ENCODE measurements around the gene TSPAN9.

Gene TSPAN9

DNA sequence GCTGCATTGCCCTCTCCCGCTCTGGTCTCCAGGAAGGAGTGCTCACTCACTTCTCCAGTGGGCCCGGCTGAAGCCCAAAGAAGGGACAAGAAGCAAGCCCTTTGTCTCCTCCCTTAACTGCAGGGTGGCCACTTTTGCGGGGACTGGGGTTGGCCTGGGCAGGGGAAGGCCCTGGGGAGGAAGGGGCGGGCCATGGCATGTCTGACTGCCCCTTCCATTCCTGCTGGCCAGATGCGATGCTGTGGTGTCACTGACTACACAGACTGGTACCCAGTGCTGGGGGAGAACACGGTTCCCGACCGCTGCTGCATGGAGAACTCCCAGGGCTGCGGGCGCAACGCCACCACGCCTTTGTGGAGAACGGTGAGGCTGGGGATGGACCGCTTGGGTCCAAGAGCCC lies 203.8 kb downstream of the TSPAN9 start:
- DNase-seq, result no peak

DNA sequence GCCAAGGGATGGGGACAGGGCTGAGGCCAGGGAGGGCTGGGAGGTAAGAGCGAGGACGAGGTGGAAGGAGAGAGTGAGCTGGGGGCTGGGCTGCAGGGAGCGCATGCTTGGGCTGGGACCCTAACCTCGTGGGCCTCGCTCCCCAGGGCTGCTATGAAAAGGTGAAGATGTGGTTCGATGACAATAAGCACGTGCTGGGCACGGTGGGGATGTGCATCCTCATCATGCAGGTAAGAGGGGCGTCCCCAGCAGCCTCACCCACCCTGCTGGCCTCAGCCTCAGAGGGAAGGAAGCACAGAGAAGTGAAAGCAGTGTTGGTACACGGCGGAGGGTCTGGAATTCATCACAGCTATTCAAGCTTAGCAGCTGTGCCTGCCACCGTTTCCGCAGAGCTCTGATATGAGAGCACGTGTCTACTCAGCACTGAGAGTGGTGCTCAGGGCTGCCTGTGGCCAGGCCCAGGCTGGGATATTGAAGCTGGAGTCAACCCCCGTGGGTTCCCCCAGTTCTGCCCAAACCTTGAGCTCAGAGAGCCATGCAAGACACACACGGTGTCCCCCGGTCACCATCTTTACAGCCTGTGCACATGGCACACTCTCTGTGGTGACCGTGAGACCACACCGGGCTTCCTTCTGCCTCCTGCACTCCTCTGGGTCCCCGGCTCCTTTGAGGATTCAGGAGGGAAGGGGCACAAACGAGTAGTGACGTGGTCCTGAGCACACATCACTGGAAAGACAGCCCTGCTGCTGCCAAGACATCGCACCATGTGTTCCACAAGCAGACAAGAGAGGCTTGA lies 204.6 kb downstream of the TSPAN9 start:
- no peak for DNase-seq

DNA sequence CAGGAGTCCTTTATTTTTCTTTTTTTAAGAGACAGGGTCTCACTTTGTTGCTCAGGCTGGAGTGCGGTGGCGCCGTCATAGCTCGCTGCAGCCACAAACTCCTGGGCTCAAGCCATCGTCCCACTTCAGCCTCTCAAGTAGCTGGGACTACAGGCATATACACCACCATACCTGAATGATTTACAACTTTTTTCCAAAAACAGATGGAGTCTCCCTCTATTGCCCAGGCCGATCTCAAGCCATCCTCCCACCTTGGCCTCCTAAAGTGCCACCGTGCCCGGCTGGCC lies 205.1 kb downstream of the TSPAN9 start:
- DNase-seq, result no peak

DNA sequence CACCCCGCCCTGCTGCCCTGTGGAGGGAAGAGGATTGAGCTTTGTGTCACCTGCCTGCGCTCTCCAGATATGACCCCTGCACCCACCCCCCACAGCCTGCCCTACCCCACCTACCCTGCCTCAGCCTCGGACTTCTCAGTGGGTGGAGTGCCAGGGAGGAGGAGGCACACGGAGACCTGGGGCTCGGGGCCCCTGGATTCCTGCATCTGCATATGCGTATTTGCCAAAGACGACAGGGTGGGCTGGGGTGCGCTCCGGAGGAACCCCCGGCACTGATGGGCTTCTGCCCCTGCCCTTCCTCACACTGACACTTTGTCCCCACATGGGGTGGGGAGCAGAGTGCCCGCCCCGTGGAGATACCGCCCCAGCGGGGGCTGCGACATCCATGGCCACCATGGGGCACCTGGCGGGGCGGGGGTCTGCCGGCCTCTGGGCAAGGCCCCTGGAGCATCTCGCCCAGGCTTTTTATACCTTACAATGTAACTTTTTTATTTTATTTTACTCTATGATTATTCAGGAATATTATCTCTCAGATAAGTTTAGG lies 206.0 kb downstream of the TSPAN9 start:
- DNase-seq, result no peak

DNA sequence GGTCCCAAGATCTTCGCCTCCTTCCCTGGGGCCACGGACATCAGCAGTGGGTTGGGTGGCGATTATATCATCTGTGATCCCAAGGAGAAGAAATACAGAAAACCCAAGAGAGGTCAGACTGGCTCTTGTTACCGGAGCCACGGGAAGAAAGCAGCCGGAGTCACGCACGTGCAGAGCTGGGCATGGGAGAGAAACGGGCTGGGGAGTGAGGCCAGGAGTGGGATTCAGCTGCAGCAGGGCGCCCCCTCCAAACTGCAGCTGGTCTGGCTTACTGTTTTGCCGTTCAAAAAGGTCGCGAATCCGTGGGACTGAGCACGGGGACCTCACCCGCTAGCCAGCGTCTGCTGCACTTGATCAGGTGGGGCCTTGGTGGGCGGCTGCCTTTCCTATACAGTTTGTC lies 207.2 kb downstream of the TSPAN9 start:
- no peak for DNase-seq

DNA sequence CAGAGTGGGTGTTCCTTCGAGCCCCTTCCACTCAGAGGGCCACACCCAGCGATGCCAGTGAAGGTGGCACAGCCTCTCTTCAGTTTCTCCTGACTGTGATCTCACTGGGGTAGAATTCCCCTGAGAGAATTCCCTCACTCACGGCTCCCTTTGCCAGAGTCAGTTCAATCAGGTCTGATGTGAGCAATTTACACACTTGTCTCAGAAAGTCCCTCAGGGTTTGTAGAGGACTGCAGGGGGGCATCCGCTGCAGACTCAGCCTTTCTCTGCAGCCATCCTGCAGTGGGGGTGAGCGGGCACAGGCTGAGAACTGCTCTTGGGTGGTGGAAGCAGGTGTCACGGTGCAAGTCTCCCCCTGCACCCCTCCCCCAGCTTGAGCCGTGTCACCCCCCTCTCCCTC lies 208.4 kb downstream of the TSPAN9 start:
- no peak for DNase-seq

DNA sequence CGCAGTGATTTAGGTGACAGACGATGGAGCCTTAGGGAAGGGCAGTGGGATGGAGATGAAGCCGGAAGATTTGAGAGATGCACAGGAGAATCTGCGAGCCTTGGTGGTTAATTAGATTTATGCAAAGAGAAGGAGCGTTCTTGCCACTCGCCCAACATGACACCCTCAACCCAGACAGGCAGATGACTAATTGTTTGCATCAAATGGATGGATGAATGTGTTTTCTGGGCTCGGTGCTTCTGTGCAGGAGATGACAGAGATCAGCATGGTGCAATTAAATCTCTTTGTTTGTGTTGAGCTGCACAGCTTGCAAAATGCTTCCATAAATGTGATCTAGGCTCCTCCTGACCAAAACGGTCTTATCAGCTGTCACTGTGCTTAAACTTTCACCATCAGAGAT lies 211.5 kb downstream of the TSPAN9 start:
- DNase-seq, result no peak

DNA sequence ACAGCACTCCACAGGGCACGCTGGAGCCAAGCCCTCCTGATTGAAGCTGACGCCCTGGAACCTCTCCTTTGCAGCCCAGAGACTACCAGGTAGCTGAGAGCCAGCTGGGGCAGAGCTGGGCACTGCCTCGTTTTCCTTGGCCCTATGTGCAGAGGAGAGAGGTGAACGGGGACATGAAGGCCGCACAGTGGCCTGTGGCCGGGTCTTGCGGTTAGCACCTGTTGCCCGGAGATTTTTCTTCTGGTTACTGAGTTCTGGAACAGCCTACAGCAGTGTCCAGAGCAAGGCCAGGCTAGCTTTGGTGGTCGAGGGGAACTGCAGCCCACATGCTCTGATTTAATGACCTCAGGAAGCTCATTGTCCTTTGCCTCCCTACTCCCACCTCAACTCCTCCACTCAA lies 212.5 kb downstream of the TSPAN9 start:
- no peak for DNase-seq

DNA sequence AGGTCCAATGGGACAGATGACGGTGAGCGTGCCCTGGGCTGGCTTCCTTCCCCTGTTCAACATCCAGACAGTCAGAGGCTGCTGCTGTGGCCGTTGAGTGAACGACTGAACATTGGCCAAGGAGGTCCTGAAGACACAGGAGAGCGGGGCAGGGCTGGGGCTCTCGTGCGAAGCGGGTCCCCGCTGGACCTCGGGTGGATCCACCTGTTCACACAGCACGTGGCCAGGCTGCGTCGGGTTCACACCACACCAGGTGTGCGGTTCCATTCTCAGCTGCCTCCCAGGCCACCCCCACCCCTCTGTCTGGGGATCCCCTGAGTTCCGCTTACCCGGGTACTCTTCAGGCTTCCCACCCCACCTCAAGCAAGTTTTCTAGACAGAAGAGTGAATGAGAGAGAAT lies 214.8 kb downstream of the TSPAN9 start:
- no peak for DNase-seq

DNA sequence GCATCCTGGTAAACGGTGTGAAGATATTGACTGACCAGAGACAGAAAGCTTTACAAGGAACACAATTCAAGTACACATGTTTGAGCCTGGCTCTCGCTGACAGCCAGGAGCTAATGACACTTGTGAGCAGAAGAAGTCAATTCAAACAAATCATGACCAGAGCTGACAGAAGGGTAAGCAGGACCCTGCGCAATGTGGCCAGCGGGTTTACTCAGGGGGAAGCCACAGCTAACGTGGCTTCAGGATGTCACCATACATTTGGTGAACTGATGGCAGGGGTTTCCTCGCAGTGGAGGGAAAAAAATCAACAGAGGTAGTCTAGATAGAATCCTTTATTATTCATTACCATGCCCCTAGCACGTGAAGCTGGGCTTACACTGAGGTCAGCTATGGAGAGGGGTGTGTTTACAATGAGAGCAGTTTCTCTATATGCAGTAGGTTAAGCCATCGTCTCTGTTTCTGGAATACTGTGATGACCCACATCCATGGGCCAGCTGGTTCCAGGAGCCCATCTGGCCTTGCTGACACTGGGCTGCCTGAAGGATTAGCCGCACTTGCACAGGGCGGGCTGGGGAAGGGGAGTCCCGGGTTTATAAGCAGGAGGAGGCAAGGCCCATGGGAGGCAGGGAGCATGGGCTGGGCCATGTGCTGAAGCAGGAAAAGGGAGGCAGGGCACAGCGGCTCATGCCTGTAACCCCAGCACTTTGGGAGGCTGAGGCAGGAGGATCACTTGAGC lies 215.7 kb downstream of the TSPAN9 start:
- DNase-seq, result no peak

DNA sequence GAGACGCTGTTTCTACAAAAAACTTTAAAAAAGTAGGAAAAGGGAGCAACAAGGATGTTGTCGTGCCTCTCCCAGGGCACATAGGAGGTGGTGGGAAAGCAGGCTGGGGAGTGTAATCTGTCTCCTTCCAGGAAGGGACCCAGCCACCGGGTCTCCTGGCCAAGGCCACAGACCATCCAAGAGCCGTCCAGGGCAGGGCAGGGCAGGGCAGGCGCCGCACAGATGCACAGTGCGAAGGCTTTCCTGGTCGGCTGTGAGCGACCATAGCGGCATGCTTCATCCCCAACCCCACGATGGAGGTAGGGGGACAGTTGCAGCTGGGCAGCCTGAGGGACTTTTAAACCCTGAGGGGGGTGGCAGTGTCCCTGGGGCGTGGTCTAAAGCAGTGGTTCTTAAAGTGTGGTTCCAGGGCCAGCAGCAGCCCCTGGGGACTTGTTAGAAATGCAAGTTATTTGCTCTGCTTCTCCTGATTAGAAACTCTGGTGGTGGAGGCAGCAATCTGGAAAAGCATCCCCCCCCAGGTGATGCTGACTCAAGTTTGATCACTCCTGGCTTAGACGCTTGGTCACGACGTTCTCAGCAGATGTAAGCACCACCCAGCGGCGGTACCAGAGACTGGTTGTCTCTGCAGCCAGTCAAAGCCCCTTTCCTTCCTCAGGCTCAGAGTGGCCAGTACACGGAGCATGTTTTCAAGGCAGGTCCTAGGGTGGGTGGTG lies 216.4 kb downstream of the TSPAN9 start:
- DNase-seq, result no peak

DNA sequence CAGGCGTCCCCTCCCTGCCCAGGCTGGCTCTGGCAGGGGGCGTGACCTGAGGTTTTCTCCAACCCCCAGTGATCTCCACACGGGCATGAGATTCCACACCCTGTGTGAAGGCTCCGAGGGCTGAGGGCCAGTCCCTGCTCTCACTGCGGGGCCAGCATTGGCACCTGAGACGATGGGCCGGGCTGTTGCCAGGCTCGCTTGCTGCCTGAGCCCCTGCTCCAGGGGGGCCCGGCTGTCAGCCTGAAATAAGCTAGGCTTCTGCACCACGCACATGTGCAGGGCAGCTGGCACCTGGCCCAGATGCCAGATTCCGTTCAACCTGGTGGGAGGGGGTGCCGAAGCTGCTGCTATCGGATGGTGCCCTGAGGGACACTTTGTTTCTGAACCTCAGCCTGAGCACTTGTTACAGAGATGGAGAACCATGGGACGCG lies 217.3 kb downstream of the TSPAN9 start:
- no peak for DNase-seq

DNA sequence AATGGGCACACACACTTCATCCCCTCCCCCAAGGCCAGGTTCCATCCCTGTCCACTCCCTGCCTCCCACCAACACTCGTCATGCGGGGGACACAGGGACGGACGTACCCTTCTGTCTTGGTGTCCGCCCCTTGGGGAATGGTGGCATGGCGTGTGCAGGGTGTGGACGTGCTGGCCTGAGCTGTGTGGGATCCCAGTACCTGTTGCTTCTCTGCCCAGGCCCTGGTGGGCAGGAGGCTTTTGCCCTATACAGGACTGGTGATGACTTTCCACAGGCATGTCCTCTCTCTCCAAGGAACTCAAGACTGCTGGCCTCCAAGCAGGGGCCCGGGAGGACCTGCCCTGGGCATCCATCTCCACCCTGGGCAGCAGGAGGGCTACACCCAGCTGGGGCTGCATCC lies 218.0 kb downstream of the TSPAN9 start:
- no peak for DNase-seq

DNA sequence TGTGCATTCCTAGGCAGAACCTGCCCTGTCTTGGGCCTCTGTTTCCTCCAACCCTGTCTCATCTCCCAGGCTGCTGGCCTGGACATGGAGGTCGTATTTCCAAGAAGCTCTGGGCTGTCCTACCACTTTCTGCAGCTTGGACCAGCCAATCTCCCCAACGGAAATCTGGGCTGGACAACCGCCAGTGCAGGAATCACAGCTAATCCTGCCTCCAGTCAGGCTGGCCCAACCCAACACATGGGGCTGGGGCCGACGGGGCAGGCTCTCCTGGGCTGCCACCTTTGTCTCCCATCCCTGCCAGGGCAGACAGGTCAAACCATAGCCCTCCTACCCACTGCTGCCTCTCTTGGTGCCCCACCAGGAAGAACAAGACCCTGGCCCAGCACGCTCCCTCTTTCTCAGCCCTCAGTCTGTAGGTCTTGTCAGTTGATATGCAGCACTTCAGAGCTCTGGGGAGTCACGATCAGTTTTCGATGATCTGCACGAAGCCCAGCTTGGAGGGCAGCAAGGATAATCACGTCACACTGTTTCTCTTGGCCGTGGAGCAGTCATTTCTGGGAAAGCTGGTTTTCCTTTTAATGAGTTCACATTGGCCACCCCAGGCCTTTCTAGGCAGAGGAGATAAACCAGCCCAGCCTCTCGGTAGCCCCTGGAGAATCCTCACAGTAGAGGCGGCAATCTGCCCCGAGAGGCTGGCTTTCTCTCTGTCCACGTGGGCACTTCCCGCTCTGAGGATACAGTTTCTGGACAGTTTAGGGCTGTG lies 218.6 kb downstream of the TSPAN9 start:
- DNase-seq, result no peak

DNA sequence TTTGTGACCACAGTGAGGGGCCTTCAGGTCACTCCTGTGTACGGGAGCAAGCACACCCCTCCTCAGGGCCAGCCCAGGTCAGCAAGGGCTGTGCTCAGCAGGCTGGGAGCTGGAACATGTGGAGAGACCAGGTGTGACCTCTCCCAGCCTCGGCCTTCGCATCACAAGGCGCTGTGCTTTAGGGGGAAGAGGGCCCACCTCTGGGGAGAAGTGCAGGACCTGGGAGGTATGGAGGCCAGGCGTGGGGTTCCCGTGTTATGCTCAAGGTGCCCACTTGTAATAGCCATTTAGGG lies 219.2 kb downstream of the TSPAN9 start:
- no peak for DNase-seq

DNA sequence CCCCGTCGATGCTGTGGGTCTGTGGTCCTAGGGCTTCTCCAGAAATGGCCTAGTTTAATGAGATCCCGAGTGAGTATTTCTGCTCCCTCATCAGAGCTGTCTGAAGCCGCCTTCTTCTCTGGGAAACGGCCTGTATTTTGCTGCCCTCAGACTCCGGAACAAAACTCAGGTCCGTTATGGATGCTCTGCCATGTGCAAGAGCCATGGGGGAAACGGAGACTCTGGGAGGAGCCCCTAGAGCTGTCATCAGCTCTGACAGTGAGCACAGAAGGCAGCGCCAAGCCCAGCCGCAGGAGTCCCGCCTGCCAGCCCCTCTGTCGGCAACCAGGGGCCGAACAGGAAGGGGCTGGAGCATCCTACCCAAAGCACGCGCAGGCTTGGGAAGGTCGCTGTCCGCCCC lies 221.4 kb downstream of the TSPAN9 start:
- DNase-seq, result no peak

DNA sequence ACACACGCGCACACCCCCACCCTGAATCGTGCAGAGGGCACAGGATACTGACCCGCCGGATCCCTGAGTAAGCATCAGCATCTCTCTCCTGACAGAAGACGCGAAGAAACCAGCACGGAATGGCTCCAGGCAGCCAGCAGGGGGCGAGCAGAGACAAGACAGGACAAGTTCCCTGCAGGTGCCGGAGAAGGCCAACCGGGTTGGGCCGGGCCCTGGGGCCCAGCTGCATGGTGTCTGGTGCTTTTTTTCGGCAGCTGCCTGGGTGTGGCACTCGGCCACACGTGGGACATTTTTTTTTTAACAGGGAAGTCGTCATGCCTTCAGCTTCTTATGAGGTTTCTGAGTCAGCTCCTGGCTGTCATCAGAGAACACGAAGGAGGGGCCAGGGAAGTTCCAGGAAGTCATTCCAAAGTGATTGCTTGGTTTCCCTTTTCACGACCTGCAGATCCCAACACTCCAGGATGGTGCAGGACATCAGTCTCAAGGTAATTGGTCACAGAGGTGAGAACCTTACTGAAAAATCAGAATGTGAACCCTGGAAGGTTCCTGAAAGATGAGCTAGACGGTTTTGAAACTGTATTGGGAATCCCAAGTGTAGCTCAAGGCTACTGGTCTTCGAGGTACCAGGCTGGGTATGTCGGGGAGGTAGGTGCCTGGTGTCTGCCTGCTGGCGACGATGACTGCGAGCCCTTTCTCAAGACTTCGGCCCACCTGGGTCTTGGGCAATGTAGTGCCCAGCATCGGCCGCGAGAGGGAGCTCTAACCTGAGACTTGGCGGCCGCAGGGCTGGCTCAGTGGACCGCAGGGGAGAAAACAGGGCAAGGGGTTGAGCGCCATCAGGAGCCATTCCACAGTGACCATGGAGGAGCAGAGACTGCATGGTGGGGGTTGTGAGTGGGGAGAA lies 223.0 kb downstream of the TSPAN9 start:
- peak; percentile 90 for DNase-seq

DNA sequence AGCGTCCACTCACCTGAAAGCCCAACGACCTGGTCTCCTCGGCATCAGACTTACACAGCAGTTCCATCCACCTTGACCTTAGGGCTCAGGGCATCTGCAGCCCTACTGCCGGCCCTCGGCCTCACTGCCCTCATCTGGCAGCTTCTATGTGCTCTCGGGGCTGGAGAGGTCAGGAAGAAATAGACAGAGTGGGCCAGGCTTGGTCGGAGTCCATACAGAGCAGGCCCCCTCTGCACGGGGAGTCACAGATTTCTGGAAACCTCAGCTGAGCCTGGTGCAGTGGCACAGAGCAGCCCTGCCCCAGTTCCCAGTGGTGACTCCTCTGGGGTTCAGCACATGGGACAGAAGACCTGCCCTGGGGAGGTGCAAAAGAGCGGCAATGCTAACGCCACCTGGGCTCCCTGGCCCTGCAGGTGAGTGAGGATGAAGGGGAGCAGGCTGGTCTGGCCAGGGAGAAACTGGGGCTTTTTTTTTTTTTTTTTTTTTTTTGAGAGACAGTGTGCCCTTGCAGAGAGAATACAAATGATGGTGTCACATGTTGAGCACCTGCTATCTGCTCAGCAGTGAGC lies 223.7 kb downstream of the TSPAN9 start:
- DNase-seq, result no peak

DNA sequence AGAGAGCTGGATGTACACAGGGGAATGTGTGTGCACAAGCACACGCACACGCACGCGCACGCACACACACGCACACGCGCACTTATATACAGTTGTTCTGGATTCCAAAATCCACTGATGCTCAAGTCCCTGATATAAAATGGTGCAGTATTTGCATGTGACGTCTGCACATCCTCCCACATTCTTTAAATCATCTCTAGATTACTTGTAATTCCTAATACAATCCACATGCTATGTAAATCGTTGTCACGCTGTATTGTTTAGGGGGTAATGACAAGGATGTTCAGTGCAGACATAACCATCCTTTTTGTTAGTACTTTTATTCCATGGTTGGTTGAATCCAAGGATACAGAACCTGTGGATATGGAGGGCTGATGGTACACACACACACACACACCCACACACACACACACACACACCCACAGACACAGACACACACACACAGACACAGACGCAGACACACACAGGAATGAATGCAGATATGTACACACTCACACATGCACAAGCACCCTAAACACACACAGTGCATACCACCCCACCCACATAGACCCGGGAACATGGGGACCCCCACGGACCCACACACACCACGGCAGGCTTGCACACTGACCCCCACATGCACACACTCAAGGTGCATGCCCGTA lies 225.3 kb downstream of the TSPAN9 start:
- no peak for DNase-seq

DNA sequence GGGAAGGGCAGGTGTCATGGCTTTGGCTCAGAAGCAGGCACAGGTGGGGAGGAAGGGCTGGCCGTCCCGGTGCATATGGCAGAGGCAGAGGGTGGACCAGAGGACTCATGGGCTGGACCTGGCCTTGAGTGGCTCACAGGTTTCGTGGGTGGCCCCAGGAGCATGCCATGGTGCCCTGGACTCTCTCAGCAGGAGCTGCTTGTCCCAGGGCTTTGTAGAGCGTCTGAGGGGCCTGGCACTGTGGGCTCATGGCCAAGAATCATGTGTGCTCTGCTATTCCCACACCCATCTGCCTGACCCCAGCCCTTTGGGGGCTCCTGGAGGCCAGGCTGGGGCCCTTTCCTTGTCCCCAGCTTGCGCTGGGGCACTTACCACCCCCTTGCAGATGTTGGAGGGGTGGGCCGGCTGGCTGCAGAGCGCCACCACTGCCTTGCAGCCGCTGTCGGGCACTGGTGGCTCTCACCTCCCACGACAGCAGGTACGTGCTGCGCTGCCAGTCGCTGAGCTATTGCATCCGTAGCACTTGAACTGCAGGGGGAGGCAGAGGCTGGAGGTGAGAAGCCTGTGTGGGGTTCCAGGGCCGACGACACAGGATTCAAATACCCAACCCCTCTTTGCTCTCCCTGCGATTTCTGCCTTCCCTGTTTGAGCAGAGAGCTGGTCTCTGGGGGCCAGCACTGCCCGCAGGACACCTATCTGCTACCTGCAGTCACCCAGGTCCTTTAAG lies 226.4 kb downstream of the TSPAN9 start:
- DNase-seq, result no peak

All from activated CD4-positive, alpha-beta T cell treated with anti-CD3 and anti-CD28 coated beads, Interleukin-10, Interleukin-2, amounts not matched to agents 100 ng/mL and 50 ng/mL, durations not matched to agents 16 hours and 8 hours (primary cell).